Neural cell (in vitro differentiated cells): ENCODE results near the gene GAPDHS. TPM values are rescaled to one million over a fixed set of nuclear protein-coding genes. Genes with fewer than 3 reads are reported as not detected.

Experiments used
- H2AFZ ChIP-seq: fragments of 200-600, 300-800 bp; sonication (generic), shearing (Covaris generic); 2 replicates; pipeline ENCODE4 v1.6.0; 2014; ENCODE audit warnings: low read depth, mild to moderate bottlenecking, antibody characterized with exemption, low read length, moderate library complexity
- H3F3A ChIP-seq: fragments of 200-600 bp; shearing (Covaris generic); 2 replicates; pipeline ENCODE4 v1.6.1; 2016; ENCODE audit warnings: mild to moderate bottlenecking, moderate library complexity, mixed read lengths, antibody characterized with exemption, low read length; ENCODE audit not compliant: insufficient read depth, poor library complexity, severe bottlenecking
- H3K27ac ChIP-seq: fragments of 200-600, 300-800 bp; sonication (generic), shearing (Covaris generic); 2 replicates; pipeline ENCODE4 v1.5.1; 2014; ENCODE audit warnings: mild to moderate bottlenecking, low read length, moderate library complexity
- H3K27me3 ChIP-seq: fragments of 300-800, 200-600 bp; sonication (generic), shearing (Covaris generic); 2 replicates; pipeline ENCODE4 v1.6.0; 2014; ENCODE audit warnings: mild to moderate bottlenecking, low read depth, low read length, moderate library complexity; ENCODE audit not compliant: insufficient read depth
- H3K36me3 ChIP-seq: fragments of 300-800, 200-600 bp; sonication (generic), shearing (Covaris generic); 2 replicates; pipeline ENCODE4 v1.5.1; 2014; ENCODE audit warnings: mild to moderate bottlenecking, antibody characterized with exemption, low read length, moderate library complexity; ENCODE audit not compliant: insufficient read depth
- H3K4me2 ChIP-seq: fragments of 300-800, 200-600 bp; sonication (generic), shearing (Covaris generic); 2 replicates; pipeline ENCODE4 v1.6.0; 2014; ENCODE audit warnings: mild to moderate bottlenecking, low read length
- H3K4me3 ChIP-seq: fragments of 300-800, 200-600 bp; sonication (generic), shearing (Covaris generic); 2 replicates; pipeline ENCODE4 v1.5.1; 2014; ENCODE audit warnings: mild to moderate bottlenecking, low read length, moderate library complexity
- H3K79me2 ChIP-seq: fragments of 200-600 bp; shearing (Covaris generic); replicated peaks from 2 replicates; pipeline ENCODE4 v1.6.0; 2014; ENCODE audit warnings: mild to moderate bottlenecking, low read length, moderate library complexity; ENCODE audit not compliant: insufficient read depth
- H3K9ac ChIP-seq: fragments of 300-800, 200-600 bp; sonication (generic), shearing (Covaris generic); 2 replicates; pipeline ENCODE4 v1.6.1; 2016; ENCODE audit warnings: mild to moderate bottlenecking, low read length, mixed read lengths
- H3K9me2 ChIP-seq: fragments of 200-600 bp; shearing (Covaris generic); 2 replicates; pipeline ENCODE4 v1.6.1; 2016; ENCODE audit warnings: mild to moderate bottlenecking, low read length, mixed read lengths; ENCODE audit not compliant: insufficient read depth
- H3K9me3 ChIP-seq: fragments of 200-600, 300-800 bp; sonication (generic), shearing (Covaris generic); 2 replicates; pipeline ENCODE4 v1.6.1; 2016; ENCODE audit warnings: mild to moderate bottlenecking, mixed run types, low read length, moderate library complexity, mixed read lengths
- H4K20me1 ChIP-seq: fragments of 200-600 bp; shearing (Covaris generic); 2 replicates; pipeline ENCODE4 v1.6.1; 2016; ENCODE audit warnings: mild to moderate bottlenecking, mixed run types; ENCODE audit not compliant: insufficient read depth
- CTCF ChIP-seq: fragments of 450-650 bp; IDR thresholded peaks from 2 replicates; pipeline ENCODE4 v1.5.1; 2014; ENCODE audit warnings: antibody characterized with exemption, mild to moderate bottlenecking, moderate library complexity; ENCODE audit not compliant: poor library complexity, severe bottlenecking
- EP300 ChIP-seq: fragments of 450-650 bp; conservative IDR thresholded peaks from 2 replicates; pipeline ENCODE4 v1.6.1; 2014; ENCODE audit warnings: antibody characterized with exemption, mild to moderate bottlenecking, moderate library complexity; ENCODE audit not compliant: poor library complexity, severe bottlenecking
- EZH2 ChIP-seq: fragments of 200-600, 300-800 bp; shearing (Covaris generic), sonication (generic); IDR thresholded peaks from 2 replicates; pipeline ENCODE4 v1.6.1; 2014; ENCODE audit warnings: antibody characterized with exemption, low read length, borderline replicate concordance, mild to moderate bottlenecking; ENCODE audit not compliant: insufficient read depth, poor library complexity, severe bottlenecking
- MXI1 ChIP-seq: fragments of 450-650 bp; conservative IDR thresholded peaks from 2 replicates; pipeline ENCODE4 v1.6.1; 2014; ENCODE audit warnings: antibody characterized with exemption, mild to moderate bottlenecking; ENCODE audit not compliant: poor library complexity, severe bottlenecking
- POLR2AphosphoS5 ChIP-seq: IDR thresholded peaks from 2 replicates; pipeline ENCODE4 v1.6.1; 2012
- RAD21 ChIP-seq: fragments of 450-650 bp; conservative IDR thresholded peaks from 2 replicates; pipeline ENCODE4 v1.6.1; 2014; ENCODE audit warnings: antibody characterized with exemption, mild to moderate bottlenecking, moderate library complexity
- REST ChIP-seq: IDR thresholded peaks from 2 replicates; pipeline ENCODE4 v1.6.1; 2012; ENCODE audit warnings: borderline replicate concordance
- SMC3 ChIP-seq: fragments of 450-650 bp; conservative IDR thresholded peaks from 2 replicates; pipeline ENCODE4 v1.6.1; 2014; ENCODE audit warnings: antibody characterized with exemption, mild to moderate bottlenecking, moderate library complexity; ENCODE audit not compliant: poor library complexity
- TAF1 ChIP-seq: IDR thresholded peaks from 2 replicates; pipeline ENCODE4 v1.6.1; 2012; ENCODE audit warnings: low read depth
- polyA plus RNA-seq: library from polyadenylated mRNA; depleted of rRNA; stranded (reverse); fragments of >200 nt; gene quantifications from 2 replicates; pipeline ENCODE4 v1.2.3, GENCODE V29; 2014

The GAPDHS gene
- polyA plus RNA-seq, 1 donor from 2014 or later, result not detected

- no peaks in the 10 kb centered on the region for H3K36me3 ChIP-seq
- H3K27me3 ChIP-seq, result no peaks in the 10 kb centered on the region
- H3F3A ChIP-seq, result no peaks in the 10 kb centered on the region
- no peak overlapping the region for H3K4me2 ChIP-seq
- no peak overlapping the region for H3K9ac ChIP-seq
- H3K27ac ChIP-seq, result no peak overlapping the region
- no peaks in the 10 kb centered on the region for H3K9me2 ChIP-seq
- TF ChIP-seq EZH2, result no peak
- no peak for TF ChIP-seq EP300
- no peak for TF ChIP-seq MXI1
- TF ChIP-seq RAD21, result no peak
- TF ChIP-seq REST, result no peak
- TF ChIP-seq SMC3, result no peak
- no peak for TF ChIP-seq TAF1
- no peak overlapping the region for H2AFZ ChIP-seq
- H4K20me1 ChIP-seq, result no peaks in the 10 kb centered on the region
- H3K9me3 ChIP-seq, result no peaks in the 10 kb centered on the region
- H3K4me3 ChIP-seq, result no peak overlapping the region
- H3K79me2 ChIP-seq, result no peaks in the 10 kb centered on the region
Measured at GRCh38 chr19:35501684-35502083, 31.6 kb upstream of the GAPDHS start.

- H3K9me3 ChIP-seq, result no peaks in the 10 kb centered on the region
- no peaks in the 10 kb centered on the region for H3K27me3 ChIP-seq
- no peak overlapping the region for H3K27ac ChIP-seq
- H2AFZ ChIP-seq, result no peak overlapping the region
- no peak overlapping the region for H3K4me3 ChIP-seq
- TF ChIP-seq SMC3 (no peak), MXI1 (no peak), REST (no peak), EP300 (no peak), EZH2 (no peak), CTCF (no peak), RAD21 (no peak), POLR2AphosphoS5 (no peak), TAF1 (no peak)
- H3K4me2 ChIP-seq, result no peak overlapping the region
- H3F3A ChIP-seq, result no peaks in the 10 kb centered on the region
- H4K20me1 ChIP-seq, result no peaks in the 10 kb centered on the region
- H3K79me2 ChIP-seq, result no peaks in the 10 kb centered on the region
- no peaks in the 10 kb centered on the region for H3K36me3 ChIP-seq
- no peak overlapping the region for H3K9ac ChIP-seq
- H3K9me2 ChIP-seq, result no peaks in the 10 kb centered on the region
Measured at GRCh38 chr19:35502751-35503150, 30.5 kb upstream of the GAPDHS start.
